Activated effector memory CD4-positive, alpha-beta T cell treated with anti-CD3 and anti-CD28 coated beads, Interleukin-2, amount 50 U/mL, for 16 hours (primary cell): ENCODE data around the gene CAMTA1.
"Not testable (repeated sequence)": the region's sequence is repeated elsewhere in the genome, so short reads cannot be mapped to it uniquely, and the experiment has no call there.

ENCODE experiments used
- DNase-seq: peaks from one replicate; pipeline ENCODE4 v3.0.0-alpha.2; 2020

Gene CAMTA1

GRCh38 chr1:7298749-7299151 lies 513.5 kb downstream of the CAMTA1 start:
- no peak for DNase-seq

- DNase-seq, result no peak
Measured at GRCh38 chr1:7299329-7299799, 514.1 kb downstream of the CAMTA1 start.

- DNase-seq, result no peak
Measured at GRCh38 chr1:7299994-7300393, 514.7 kb downstream of the CAMTA1 start.

GRCh38 chr1:7300893-7301663 lies 515.8 kb downstream of the CAMTA1 start:
- DNase-seq, result no peak

- DNase-seq, result no peak
Measured at GRCh38 chr1:7301664-7301981, 516.4 kb downstream of the CAMTA1 start.

GRCh38 chr1:7302126-7302525 lies 516.9 kb downstream of the CAMTA1 start:
- DNase-seq, result no peak

GRCh38 chr1:7302873-7303272 lies 517.6 kb downstream of the CAMTA1 start:
- no peak for DNase-seq

GRCh38 chr1:7303554-7304317 lies 518.5 kb downstream of the CAMTA1 start:
- no peak for DNase-seq

GRCh38 chr1:7313081-7313546 lies 527.9 kb downstream of the CAMTA1 start:
- DNase-seq, result no peak

GRCh38 chr1:7313826-7314225 lies 528.6 kb downstream of the CAMTA1 start:
- no peak for DNase-seq

GRCh38 chr1:7315316-7315715 lies 530.1 kb downstream of the CAMTA1 start:
- no peak for DNase-seq

- DNase-seq, result no peak
Measured at GRCh38 chr1:7315946-7316345, 530.7 kb downstream of the CAMTA1 start.

- no peak for DNase-seq
Measured at GRCh38 chr1:7317888-7318287, 532.6 kb downstream of the CAMTA1 start.

- DNase-seq, result no peak
Measured at GRCh38 chr1:7319196-7319595, 533.9 kb downstream of the CAMTA1 start.

GRCh38 chr1:7320661-7321060 lies 535.4 kb downstream of the CAMTA1 start:
- no peak for DNase-seq

GRCh38 chr1:7322283-7322785 lies 537.1 kb downstream of the CAMTA1 start:
- DNase-seq, result no peak

GRCh38 chr1:7322912-7323311 lies 537.7 kb downstream of the CAMTA1 start:
- no peak for DNase-seq

GRCh38 chr1:7325254-7325653 lies 540.0 kb downstream of the CAMTA1 start:
- no peak for DNase-seq

GRCh38 chr1:7326366-7326765 lies 541.1 kb downstream of the CAMTA1 start:
- DNase-seq, result no peak

- DNase-seq, result no peak
Measured at GRCh38 chr1:7327849-7328248, 542.6 kb downstream of the CAMTA1 start.

- DNase-seq, result no peak
Measured at GRCh38 chr1:7329868-7330615, 544.8 kb downstream of the CAMTA1 start.

GRCh38 chr1:7330726-7331125 lies 545.5 kb downstream of the CAMTA1 start:
- not testable (repeated sequence) for DNase-seq

GRCh38 chr1:7331926-7332535 lies 546.8 kb downstream of the CAMTA1 start:
- no peak for DNase-seq
